ENCODE results near the gene USP2.

USP2 gene

GRCh38 chr11:119323532-119324033 lies 57.9 kb downstream of the USP2 start:
- DNase-seq (ENCODE audit: low read depth in 2 of 2) = peak in 1 of 2 donors; percentile 55

- DNase-seq (ENCODE audit: low read depth in 2 of 2) = no peak
Observed at GRCh38 chr11:119322921-119323531, 58.5 kb downstream of the USP2 start.

GRCh38 chr11:119322360-119322739 lies 59.1 kb downstream of the USP2 start:
- DNase-seq (ENCODE audit: low read depth in 2 of 2) = no peak

GRCh38 chr11:119320776-119321524 lies 60.5 kb downstream of the USP2 start:
- DNase-seq (ENCODE audit: low read depth in 2 of 2) = no peak

GRCh38 chr11:119320240-119320775 lies 61.2 kb downstream of the USP2 start:
- no peak for DNase-seq (ENCODE audit: low read depth in 2 of 2)

GRCh38 chr11:119319700-119320239 lies 61.7 kb downstream of the USP2 start:
- no peak for DNase-seq (ENCODE audit: low read depth in 2 of 2)

GRCh38 chr11:119319136-119319699 lies 62.3 kb downstream of the USP2 start:
- no peak for DNase-seq (ENCODE audit: low read depth in 2 of 2)

GRCh38 chr11:119318240-119319135 lies 63.0 kb downstream of the USP2 start:
- DNase-seq (ENCODE audit: low read depth in 2 of 2) = no peak

- DNase-seq (ENCODE audit: low read depth in 2 of 2) = no peak
Observed at GRCh38 chr11:119317592-119318239, 63.8 kb downstream of the USP2 start.

- DNase-seq (ENCODE audit: low read depth in 2 of 2) = no peak
Observed at GRCh38 chr11:119316729-119317591, 64.5 kb downstream of the USP2 start, which contains the start of gene MCAM. Gene MCAM, minus strand, starts transcription at chr11:119317130. Its CDS starts 29 bp downstream, at chr11:119317101.

GRCh38 chr11:119316016-119316728 lies 65.3 kb downstream of the USP2 start:
- no peak for DNase-seq (ENCODE audit: low read depth in 2 of 2)

GRCh38 chr11:119315131-119316015 lies 66.1 kb downstream of the USP2 start:
- no peak for DNase-seq (ENCODE audit: low read depth in 2 of 2)

GRCh38 chr11:119314726-119315125 lies 66.8 kb downstream of the USP2 start:
- DNase-seq (ENCODE audit: low read depth in 2 of 2) = no peak

- DNase-seq (ENCODE audit: low read depth in 2 of 2) = no peak
Observed at GRCh38 chr11:119310682-119311052, 70.8 kb downstream of the USP2 start.

- DNase-seq (ENCODE audit: low read depth in 2 of 2) = no peak
Observed at GRCh38 chr11:119309953-119310681, 71.4 kb downstream of the USP2 start.

- no peak for DNase-seq (ENCODE audit: low read depth in 2 of 2)
Observed at GRCh38 chr11:119309411-119309810, 72.1 kb downstream of the USP2 start.

GRCh38 chr11:119307974-119308373 lies 73.5 kb downstream of the USP2 start:
- DNase-seq (ENCODE audit: low read depth in 2 of 2) = no peak

Measured in stimulated activated CD8-positive, alpha-beta memory T cell treated with anti-CD3 and anti-CD28 coated beads, Interleukin-15, amount 100 ng/mL, for 4 hours (primary cell).